Activated B cell treated with CpG ODN at 0.5 μM for 24 hours (primary cell): ENCODE results near the gene SENP1. TPM values are rescaled to one million over a fixed set of nuclear protein-coding genes. Genes with fewer than 3 reads are reported as not detected.

Source experiments
- ATAC-seq: fragments of 200-7000 bp; cut with Tn5 transposase; one replicate; pipeline ENCODE4 v1.10.0; 2021; ENCODE audit warnings: low read depth, mild to moderate bottlenecking, moderate library complexity
- CTCF ChIA-PET: fragments of 350-600 bp; sonication (Branson Sonifier 250); formaldehyde crosslinking; loops from one replicate; lab custom pipeline; 2021; ENCODE audit warnings: antibody characterized with exemption; lab: Charles Lee
- POLR2A ChIA-PET: fragments of 350-600 bp; sonication (Branson Sonifier 250); formaldehyde crosslinking; loops from one replicate; lab custom pipeline; 2021; ENCODE audit warnings: antibody characterized with exemption; lab: Charles Lee
- DNase-seq: peaks from one replicate; pipeline ENCODE4 v3.0.0; 2022
- H3K27ac Mint-ChIP-seq: one replicate; pipeline ENCODE4 v1.8.0; 2020; ENCODE audit warnings: mixed read lengths
- H3K27me3 Mint-ChIP-seq: one replicate; pipeline ENCODE4 v1.8.0; 2021; ENCODE audit warnings: mixed read lengths
- H3K36me3 Mint-ChIP-seq: one replicate; pipeline ENCODE4 v1.8.0; 2021; ENCODE audit warnings: low read depth, mixed read lengths
- H3K4me1 Mint-ChIP-seq: one replicate; pipeline ENCODE4 v1.8.0; 2021; ENCODE audit warnings: mixed read lengths
- H3K4me3 Mint-ChIP-seq: one replicate; pipeline ENCODE4 v1.8.0; 2020; ENCODE audit warnings: mild to moderate bottlenecking, mixed read lengths
- H3K9me3 Mint-ChIP-seq: one replicate; pipeline ENCODE4 v1.8.0; 2020; ENCODE audit warnings: mixed read lengths
- intact Hi-C: fragments of 100-400 bp; cut with micrococcal nuclease; formaldehyde crosslinking; loops from one replicate; pipeline ENCODE4 v1.15.1; 2024
- total RNA-seq: library from RNA; stranded (reverse); gene quantifications from 2 replicates; pipeline ENCODE4 v1.2.3, GENCODE V29; 2022
- TF ChIP-seq, protein P1 (sequence below): fragments of 200-600 bp; IDR thresholded peaks from one replicate; pipeline ENCODE4 v1.8.0; 2022; ENCODE audit warnings: antibody characterized with exemption, mild to moderate bottlenecking

The SENP1 gene
- total RNA-seq, 1 donor from 2014 or later, result 43.2 TPM

- intact Hi-C loops, result no loop called here
- Mint-ChIP-seq H3K27ac (no peak overlapping the region), H3K36me3 (peaks cover 62% of the 10 kb centered on the region), H3K9me3 (no peaks in the 10 kb centered on the region), H3K4me1 (no peaks in the 10 kb centered on the region), H3K4me3 (no peak overlapping the region), H3K27me3 (no peaks in the 10 kb centered on the region)
- DNase-seq (no peak), ATAC-seq (no peak)
- POLR2A ChIA-PET, result interaction anchor here (0.6 kb wide), 1 partner anchor 203 kb away, joined by 3 read pairs; no protein-coding TSS in a partner anchor
- CTCF ChIA-PET, result no interaction called here
- TF ChIP-seq, protein P1, sequence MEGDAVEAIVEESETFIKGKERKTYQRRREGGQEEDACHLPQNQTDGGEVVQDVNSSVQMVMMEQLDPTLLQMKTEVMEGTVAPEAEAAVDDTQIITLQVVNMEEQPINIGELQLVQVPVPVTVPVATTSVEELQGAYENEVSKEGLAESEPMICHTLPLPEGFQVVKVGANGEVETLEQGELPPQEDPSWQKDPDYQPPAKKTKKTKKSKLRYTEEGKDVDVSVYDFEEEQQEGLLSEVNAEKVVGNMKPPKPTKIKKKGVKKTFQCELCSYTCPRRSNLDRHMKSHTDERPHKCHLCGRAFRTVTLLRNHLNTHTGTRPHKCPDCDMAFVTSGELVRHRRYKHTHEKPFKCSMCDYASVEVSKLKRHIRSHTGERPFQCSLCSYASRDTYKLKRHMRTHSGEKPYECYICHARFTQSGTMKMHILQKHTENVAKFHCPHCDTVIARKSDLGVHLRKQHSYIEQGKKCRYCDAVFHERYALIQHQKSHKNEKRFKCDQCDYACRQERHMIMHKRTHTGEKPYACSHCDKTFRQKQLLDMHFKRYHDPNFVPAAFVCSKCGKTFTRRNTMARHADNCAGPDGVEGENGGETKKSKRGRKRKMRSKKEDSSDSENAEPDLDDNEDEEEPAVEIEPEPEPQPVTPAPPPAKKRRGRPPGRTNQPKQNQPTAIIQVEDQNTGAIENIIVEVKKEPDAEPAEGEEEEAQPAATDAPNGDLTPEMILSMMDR, result no peak
These were observed 34.1 kb downstream of the SENP1 start for GRCh38 chr12:48071808-48072207.

- intact Hi-C loops, result no loop called here
- TF ChIP-seq, protein P1, result no peak
- Mint-ChIP-seq H3K9me3 (no peaks in the 10 kb centered on the region), H3K27me3 (no peaks in the 10 kb centered on the region), H3K27ac (no peak overlapping the region), H3K4me3 (no peak overlapping the region), H3K4me1 (no peaks in the 10 kb centered on the region), H3K36me3 (peaks cover 69% of the 10 kb centered on the region)
- DNase-seq, result no peak
- ChIA-PET POLR2A (no interaction called here), CTCF (no interaction called here)
- ATAC-seq, result no peak
These were observed 35.1 kb downstream of the SENP1 start for GRCh38 chr12:48070731-48071130.

- POLR2A ChIA-PET, result interaction anchor here (0.6 kb wide), 1 partner anchor 782 kb away, joined by 3 read pairs; the partner anchor contains the start of gene DDX23
- ATAC-seq (no peak), DNase-seq (no peak)
- intact Hi-C loops, result no loop called here
- CTCF ChIA-PET, result no interaction called here
- no peaks in the 10 kb centered on the region for H3K9me3 Mint-ChIP-seq
- H3K4me3 Mint-ChIP-seq, result no peak overlapping the region
- H3K27me3 Mint-ChIP-seq, result no peaks in the 10 kb centered on the region
- H3K4me1 Mint-ChIP-seq, result no peaks in the 10 kb centered on the region
- no peak overlapping the region for H3K27ac Mint-ChIP-seq
- H3K36me3 Mint-ChIP-seq, result peaks cover 71% of the 10 kb centered on the region
- TF ChIP-seq, protein P1, result no peak
These were observed 35.8 kb downstream of the SENP1 start for GRCh38 chr12:48070033-48070432.

DNA sequence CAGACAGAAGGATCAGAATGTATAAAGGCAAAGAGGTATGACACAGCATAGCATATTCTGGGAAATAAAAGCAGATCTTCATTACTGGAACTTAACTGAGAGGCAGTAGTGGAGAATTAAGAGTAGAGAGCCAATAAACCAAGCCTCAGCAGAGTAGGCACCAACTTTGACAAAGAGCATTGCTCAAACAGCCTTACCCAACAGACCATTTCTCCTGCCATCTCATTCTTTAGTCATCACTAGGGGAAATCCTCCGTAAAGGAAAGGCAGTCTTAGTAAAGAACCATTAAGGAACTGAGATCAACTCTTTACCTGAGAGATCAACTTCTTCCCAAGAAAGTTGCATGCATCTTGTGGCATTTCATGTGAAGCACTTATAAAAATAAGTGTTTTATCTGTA is 36.6 kb downstream of the SENP1 start:
- TF ChIP-seq, protein P1, result no peak
- Mint-ChIP-seq H3K27ac (no peak overlapping the region), H3K27me3 (no peaks in the 10 kb centered on the region), H3K36me3 (peaks cover 71% of the 10 kb centered on the region), H3K4me1 (no peaks in the 10 kb centered on the region), H3K4me3 (no peak overlapping the region), H3K9me3 (no peaks in the 10 kb centered on the region)
- POLR2A ChIA-PET, result interaction anchor here (0.6 kb wide), 1 partner anchor 783 kb away, joined by 3 read pairs; the partner anchor contains the start of gene DDX23
- ATAC-seq (no peak), DNase-seq (no peak)
- CTCF ChIA-PET, result no interaction called here
- intact Hi-C loops, result no loop called here

- Mint-ChIP-seq H3K36me3 (peaks cover 72% of the 10 kb centered on the region), H3K4me3 (no peak overlapping the region), H3K9me3 (no peaks in the 10 kb centered on the region), H3K27me3 (no peaks in the 10 kb centered on the region), H3K27ac (no peak overlapping the region), H3K4me1 (no peaks in the 10 kb centered on the region)
- ChIA-PET POLR2A (no interaction called here), CTCF (no interaction called here)
- TF ChIP-seq, protein P1, result no peak
- intact Hi-C loops, result no loop called here
- no peak for ATAC-seq
- no peak for DNase-seq
These were observed 37.4 kb downstream of the SENP1 start for GRCh38 chr12:48068457-48068856.
